ENCODE measurements around the gene ACP2. TPM values are rescaled to one million over a fixed set of nuclear protein-coding genes. Genes with fewer than 3 reads are reported as not detected.
"Not testable (repeated sequence)": the region's sequence is repeated elsewhere in the genome, so short reads cannot be mapped to it uniquely, and the experiment has no call there.

ACP2 gene
- total RNA-seq, 1 experiment from 2014 or later: 24.6 TPM

- peak; percentile 67 for DNase-seq (ENCODE audit: low spot score)
Observed at GRCh38 chr11:47204637-47204989, 44.0 kb downstream of the ACP2 start.

GRCh38 chr11:47202576-47202975 is 46.0 kb downstream of the ACP2 start:
- no peak for DNase-seq (ENCODE audit: low spot score)

- no peak for DNase-seq (ENCODE audit: low spot score)
Observed at GRCh38 chr11:47201015-47201414, 47.6 kb downstream of the ACP2 start.

GRCh38 chr11:47198161-47198560 is 50.5 kb downstream of the ACP2 start:
- not testable (repeated sequence) for DNase-seq (ENCODE audit: low spot score)

GRCh38 chr11:47192111-47192510 is 56.5 kb downstream of the ACP2 start:
- no peak for DNase-seq (ENCODE audit: low spot score)

GRCh38 chr11:47191137-47191536 is 57.5 kb downstream of the ACP2 start:
- DNase-seq (ENCODE audit: low spot score): peak; percentile 56

Other genes starting within 250 kb of the ACP2 start
- 106 and 166 TPM in 2 replicates for gene ARFGAP2, start 71.9 kb downstream of the ACP2 start, total RNA-seq (2014; rRNA removed; shearing (Covaris generic))
- gene PACSIN3, start 62.4 kb downstream of the ACP2 start, total RNA-seq (2014; rRNA removed; shearing (Covaris generic)): 28.7 and 32.2 TPM in 2 replicates
- 86.1 and 110 TPM in 2 replicates for gene DDB2, start 33.8 kb downstream of the ACP2 start, total RNA-seq (2014; rRNA removed; shearing (Covaris generic))
- gene NR1H3, start 9.2 kb upstream of the ACP2 start, total RNA-seq (2014; rRNA removed; shearing (Covaris generic)): 18.1 and 23.5 TPM in 2 replicates
- gene MADD, start 21.3 kb upstream of the ACP2 start, total RNA-seq (2014; rRNA removed; shearing (Covaris generic)): 16.5 and 23.1 TPM in 2 replicates
- not detected in 2 replicates for gene MYBPC3, start 103.9 kb upstream of the ACP2 start, total RNA-seq (2014; rRNA removed; shearing (Covaris generic))
- gene SPI1, start 129.7 kb upstream of the ACP2 start, total RNA-seq (2014; rRNA removed; shearing (Covaris generic)): 0.10 TPM in 1 of 2 replicates, not detected in the other
- 103 and 108 TPM in 2 replicates for gene SLC39A13, start 159.8 kb upstream of the ACP2 start, total RNA-seq (2014; rRNA removed; shearing (Covaris generic))
- gene PSMC3, start 177.6 kb upstream of the ACP2 start, total RNA-seq (2014; rRNA removed; shearing (Covaris generic)): 435 and 665 TPM in 2 replicates
- not detected in 2 replicates for gene RAPSN, start 200.3 kb upstream of the ACP2 start, total RNA-seq (2014; rRNA removed; shearing (Covaris generic))

All from A172 (cell line).